ENCODE data around the gene PAX2. TPM values are rescaled to one million over a fixed set of nuclear protein-coding genes. Genes with fewer than 3 reads are reported as not detected.

Gene PAX2
- total and polyA plus RNA-seq, 2 of the 13 experiments (the other 11 are each of a cell fraction or from before 2014, with no cell fraction given): not detected

GRCh38 chr10:100739517-100740368 is 5.6 kb upstream of the PAX2 start (continued):
- TF ChIP-seq ZNF503 (CRISPR knock-in tag; IDR thresholded peaks at IDR 0.05): no peak
- no peak for TF ChIP-seq AGO1 (IDR thresholded peaks at IDR 0.05; ENCODE audit: low read depth, low read length, poor library complexity, severe bottlenecking)
- TF ChIP-seq BORCS8-MEF2B (CRISPR knock-in tag; IDR thresholded peaks at IDR 0.05): no peak
- TF ChIP-seq ZNF263 (CRISPR knock-in tag; IDR thresholded peaks at IDR 0.05): peak; percentile 42; the same call in 1 of the 2 replicates
- TF ChIP-seq RFX1 (IDR thresholded peaks at IDR 0.05): no peak
- TF ChIP-seq ZNF687 (CRISPR knock-in tag; IDR thresholded peaks at IDR 0.05): peak; percentile 53
- peak; percentile 79 for TF ChIP-seq HNF1B (CRISPR knock-in tag; IDR thresholded peaks at IDR 0.05)
- TF ChIP-seq ZMAT3 (CRISPR knock-in tag; conservative IDR thresholded peaks at IDR 0.05): no peak
- no peak for TF ChIP-seq RERE (CRISPR knock-in tag; IDR thresholded peaks at IDR 0.05; ENCODE audit: low read depth)

Measured in HepG2 (cell line).